DND-41 (cell line): ENCODE measurements around the gene PCLAF.
A peak's percentile ranks its signal among the peaks of the same experiment; 100 is the strongest.

Source experiments
- EZH2 ChIP-seq: IDR thresholded peaks from 3 replicates; pipeline ENCODE4 v1.6.1; 2012; ENCODE audit warnings: borderline replicate concordance, low read depth, mild to moderate bottlenecking, moderate library complexity, low read length, inconsistent platforms; ENCODE audit not compliant: severe bottlenecking
- TF ChIP-seq, protein P1 (sequence below): IDR thresholded peaks from 2 replicates; pipeline ENCODE4 v1.5.1; 2012; ENCODE audit warnings: borderline replicate concordance, low read length, moderate library complexity, mild to moderate bottlenecking; ENCODE audit not compliant: poor library complexity, severe bottlenecking; ENCODE audit errors: extremely low read depth

DNA sequence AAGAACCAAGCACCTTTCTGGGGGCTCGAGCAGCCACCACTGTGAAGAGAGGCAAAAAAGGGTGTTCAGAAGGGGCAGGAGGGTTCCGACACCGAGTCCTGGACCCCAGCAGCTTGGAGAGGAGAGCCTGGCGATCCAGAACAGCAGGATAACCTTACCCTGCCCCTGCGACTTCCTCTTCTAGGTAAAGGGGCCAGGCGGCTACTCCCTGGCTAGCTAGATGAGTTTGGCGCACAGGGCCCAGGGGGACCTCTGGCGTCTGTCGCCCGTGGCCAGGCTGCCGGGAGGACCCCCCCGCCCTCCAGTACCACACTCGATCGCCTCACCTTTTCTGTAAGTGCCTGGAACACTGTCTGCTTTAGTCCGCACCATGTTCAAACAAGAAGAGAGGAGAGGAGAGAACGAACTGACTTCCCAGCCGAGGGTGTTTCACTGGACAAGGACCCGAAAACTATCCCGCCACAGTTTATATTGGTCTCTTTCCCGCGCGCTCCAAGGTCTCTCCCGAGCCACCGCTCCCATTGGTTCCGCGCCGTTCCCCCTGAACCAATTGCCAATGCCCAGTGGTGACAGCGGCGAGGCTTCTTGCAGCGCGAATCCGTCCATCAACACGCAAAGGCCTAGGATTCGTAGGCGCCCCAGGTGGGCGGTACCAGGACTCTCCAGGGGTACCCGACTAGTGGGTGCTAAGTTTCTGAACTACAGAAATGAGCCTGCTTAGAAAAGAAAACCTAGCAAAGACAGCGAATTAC lies at the start of gene PCLAF:
- TF ChIP-seq, protein P1, sequence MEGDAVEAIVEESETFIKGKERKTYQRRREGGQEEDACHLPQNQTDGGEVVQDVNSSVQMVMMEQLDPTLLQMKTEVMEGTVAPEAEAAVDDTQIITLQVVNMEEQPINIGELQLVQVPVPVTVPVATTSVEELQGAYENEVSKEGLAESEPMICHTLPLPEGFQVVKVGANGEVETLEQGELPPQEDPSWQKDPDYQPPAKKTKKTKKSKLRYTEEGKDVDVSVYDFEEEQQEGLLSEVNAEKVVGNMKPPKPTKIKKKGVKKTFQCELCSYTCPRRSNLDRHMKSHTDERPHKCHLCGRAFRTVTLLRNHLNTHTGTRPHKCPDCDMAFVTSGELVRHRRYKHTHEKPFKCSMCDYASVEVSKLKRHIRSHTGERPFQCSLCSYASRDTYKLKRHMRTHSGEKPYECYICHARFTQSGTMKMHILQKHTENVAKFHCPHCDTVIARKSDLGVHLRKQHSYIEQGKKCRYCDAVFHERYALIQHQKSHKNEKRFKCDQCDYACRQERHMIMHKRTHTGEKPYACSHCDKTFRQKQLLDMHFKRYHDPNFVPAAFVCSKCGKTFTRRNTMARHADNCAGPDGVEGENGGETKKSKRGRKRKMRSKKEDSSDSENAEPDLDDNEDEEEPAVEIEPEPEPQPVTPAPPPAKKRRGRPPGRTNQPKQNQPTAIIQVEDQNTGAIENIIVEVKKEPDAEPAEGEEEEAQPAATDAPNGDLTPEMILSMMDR = peak; percentile 13
- TF ChIP-seq EZH2 = no peak
